Cardiac septum (tissue), 1 donor: Measurements from ENCODE around the gene LDLRAD4. TPM values are rescaled to one million over a fixed set of nuclear protein-coding genes. Genes with fewer than 3 reads are reported as not detected.
"Not testable (repeated sequence)": the region's sequence is repeated elsewhere in the genome, so short reads cannot be mapped to it uniquely, and the experiment has no call there.

Experiments
- DNase-seq: peaks from one replicate; pipeline ENCODE4 v3.0.0-alpha.2; 2020; ENCODE audit warnings: low spot score
- intact Hi-C: fragments of 100-400 bp; cut with DNase I; formaldehyde crosslinking; loops from one replicate; pipeline ENCODE4 v1.14.0; 2022
- microRNA-seq: library from miRNA; unstranded; fragments of <30 nt; microRNA quantifications from one replicate; pipeline ENCODE4 v1.2.0, GENCODE V29; 2020
- total RNA-seq: library from RNA; stranded (reverse); fragmentation: NEBNext Ultra II Directional; extraction: Animal tissue kit (Norgen Biotek cat#: 25700); gene quantifications from one replicate; pipeline ENCODE4 v1.2.1, GENCODE V29; 2021
- donor health status: DM: no; HTN: no; CAD: no.

Gene LDLRAD4
- total RNA-seq, 1 donor from 2014 or later = 23.3 TPM

DNA sequence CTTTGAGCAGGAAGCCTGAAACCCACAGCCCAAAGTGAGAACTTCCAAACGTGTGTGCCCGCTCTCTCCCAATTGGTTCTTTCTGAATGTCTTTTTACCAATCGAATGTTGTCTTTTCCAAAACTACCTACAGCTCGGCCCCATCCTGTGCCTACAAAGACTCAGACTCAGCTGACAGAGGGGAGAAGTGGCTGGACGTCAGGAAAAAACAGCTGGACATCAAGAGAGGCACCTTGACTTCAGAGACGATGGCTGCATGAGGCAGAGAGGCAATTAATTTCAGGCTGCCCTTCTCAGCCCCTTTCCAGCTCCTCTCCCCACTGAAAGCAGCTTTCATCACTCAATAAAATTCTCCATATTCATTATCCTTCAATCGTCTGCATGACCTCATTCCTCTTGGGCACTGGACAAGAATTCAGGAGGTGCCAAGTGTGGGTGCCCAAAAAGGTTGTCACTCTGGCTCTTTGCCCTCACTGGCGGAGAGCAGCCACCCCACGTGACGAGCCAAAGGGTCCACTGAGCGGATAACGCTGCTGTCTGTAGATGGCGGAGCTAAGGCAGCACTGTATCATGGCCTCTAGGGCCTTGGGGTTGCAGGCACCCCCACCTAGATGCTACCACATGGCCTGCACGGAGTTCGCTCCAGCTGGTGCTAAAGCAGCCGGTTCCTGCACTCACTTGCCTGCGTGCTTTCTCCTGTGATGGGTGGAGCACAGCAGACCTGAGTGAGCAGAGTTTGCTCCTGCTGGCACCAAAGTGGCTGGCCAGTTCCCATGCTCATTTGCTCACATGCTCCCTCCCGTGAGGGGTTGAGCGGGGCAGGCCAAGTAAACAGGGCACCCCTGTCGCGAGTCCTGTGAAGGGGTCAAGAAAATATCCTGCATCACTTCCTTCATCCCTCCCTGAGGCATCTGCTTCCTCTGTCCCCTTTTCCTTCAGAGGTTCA, 469.9 kb downstream of the LDLRAD4 start:
- DNase-seq = no peak
- intact Hi-C loops = no loop called here

- intact Hi-C loops, DNase-seq: not testable (repeated sequence)
Measured at GRCh38 chr18:13690060-13690459, 471.5 kb downstream of the LDLRAD4 start.

- DNase-seq, intact Hi-C loops: not testable (repeated sequence)
Measured at GRCh38 chr18:13695337-13695736, 476.8 kb downstream of the LDLRAD4 start.

DNA sequence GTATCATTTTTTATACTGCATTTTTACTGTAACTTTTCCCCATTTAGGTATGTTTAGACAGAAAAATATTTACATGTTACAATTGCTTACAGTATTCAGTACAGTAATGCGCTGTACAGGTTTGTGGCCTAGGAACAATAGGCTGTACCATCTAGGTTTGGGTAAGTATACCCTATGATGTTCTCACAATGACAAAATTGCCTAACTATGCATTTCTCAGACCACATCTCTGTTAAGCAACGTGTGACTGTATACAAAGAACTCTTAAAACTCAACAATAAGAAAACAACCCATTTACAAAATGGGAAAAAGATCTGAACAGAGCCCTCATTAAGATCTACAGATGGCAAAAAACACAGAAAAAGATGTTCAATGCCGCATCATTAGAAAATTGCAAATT, 478.4 kb downstream of the LDLRAD4 start:
- no peak for DNase-seq
- intact Hi-C loops = no loop called here

- intact Hi-C loops = no loop called here
- DNase-seq = no peak
Measured at GRCh38 chr18:13700153-13700552, 481.6 kb downstream of the LDLRAD4 start.

Small RNA genes lying within 50 kb of the gene (microRNA-seq; reads per million reads assigned to microRNA genes)
- not detected for gene MIR4526
- gene MIR5190 = not detected

Other genes starting within 250 kb of the LDLRAD4 start
- gene CEP192, start 227.4 kb upstream of the LDLRAD4 start, total RNA-seq = 28.5 TPM